Measurements from ENCODE around the gene LGI4. TPM values are rescaled to one million over a fixed set of nuclear protein-coding genes. Genes with fewer than 3 reads are reported as not detected.

Gene LGI4
- total RNA-seq, 1 donor from 2014 or later = 0.10 TPM

DNA sequence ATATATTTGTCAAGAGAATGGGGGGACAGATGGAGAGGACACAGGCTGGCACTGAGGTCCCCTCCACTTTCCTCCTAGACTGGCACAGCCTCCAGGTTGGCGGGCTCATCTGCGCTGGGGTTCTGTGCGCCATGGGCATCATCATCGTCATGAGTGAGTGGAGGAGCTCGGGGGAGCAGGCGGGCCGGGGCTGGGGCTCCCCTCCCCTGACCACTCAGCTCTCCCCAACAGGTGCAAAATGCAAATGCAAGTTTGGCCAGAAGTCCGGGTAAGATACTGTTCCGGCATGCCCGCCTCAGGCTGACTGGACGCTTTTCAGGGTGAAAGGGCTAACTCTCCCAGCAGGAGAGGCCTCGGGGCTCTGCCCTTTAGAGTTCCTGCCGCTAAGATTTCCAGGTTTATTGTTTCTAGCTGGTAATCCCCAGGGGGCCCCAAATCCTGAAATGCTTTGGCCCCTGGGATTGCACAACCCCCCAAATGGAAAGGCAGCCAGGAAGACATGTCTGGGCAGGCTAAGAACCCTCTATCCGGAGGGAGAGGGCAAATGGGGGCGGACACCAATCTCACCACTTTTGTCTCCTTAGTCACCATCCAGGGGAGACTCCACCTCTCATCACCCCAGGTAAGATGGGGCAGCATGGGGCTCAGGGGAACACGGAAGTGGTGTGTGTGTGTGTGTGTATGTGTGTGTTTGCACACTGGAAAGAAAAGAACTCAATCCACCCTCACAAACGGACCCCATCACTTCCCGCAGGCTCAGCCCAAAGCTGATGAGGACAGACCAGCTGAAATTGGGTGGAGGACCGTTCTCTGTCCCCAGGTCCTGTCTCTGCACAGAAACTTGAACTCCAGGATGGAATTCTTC is 11.9 kb downstream of the LGI4 start:
- no peak for DNase-seq (ENCODE audit: low spot score)
- peaks cover 9% of the 10 kb centered on the region for H3K4me1 Mint-ChIP-seq (ENCODE audit: unreplicated experiment)
- peaks cover 4% of the 10 kb centered on the region for H3K27me3 Mint-ChIP-seq (ENCODE audit: unreplicated experiment)
- no peak overlapping the region for H3K27ac Mint-ChIP-seq (ENCODE audit: unreplicated experiment)
- no peak overlapping the region for H3K4me3 Mint-ChIP-seq (ENCODE audit: unreplicated experiment)
- H3K9me3 Mint-ChIP-seq (ENCODE audit: unreplicated experiment) = no peaks in the 10 kb centered on the region
- no peaks in the 10 kb centered on the region for H3K36me3 Mint-ChIP-seq (ENCODE audit: low read depth, unreplicated experiment)
- TF ChIP-seq, protein P1, sequence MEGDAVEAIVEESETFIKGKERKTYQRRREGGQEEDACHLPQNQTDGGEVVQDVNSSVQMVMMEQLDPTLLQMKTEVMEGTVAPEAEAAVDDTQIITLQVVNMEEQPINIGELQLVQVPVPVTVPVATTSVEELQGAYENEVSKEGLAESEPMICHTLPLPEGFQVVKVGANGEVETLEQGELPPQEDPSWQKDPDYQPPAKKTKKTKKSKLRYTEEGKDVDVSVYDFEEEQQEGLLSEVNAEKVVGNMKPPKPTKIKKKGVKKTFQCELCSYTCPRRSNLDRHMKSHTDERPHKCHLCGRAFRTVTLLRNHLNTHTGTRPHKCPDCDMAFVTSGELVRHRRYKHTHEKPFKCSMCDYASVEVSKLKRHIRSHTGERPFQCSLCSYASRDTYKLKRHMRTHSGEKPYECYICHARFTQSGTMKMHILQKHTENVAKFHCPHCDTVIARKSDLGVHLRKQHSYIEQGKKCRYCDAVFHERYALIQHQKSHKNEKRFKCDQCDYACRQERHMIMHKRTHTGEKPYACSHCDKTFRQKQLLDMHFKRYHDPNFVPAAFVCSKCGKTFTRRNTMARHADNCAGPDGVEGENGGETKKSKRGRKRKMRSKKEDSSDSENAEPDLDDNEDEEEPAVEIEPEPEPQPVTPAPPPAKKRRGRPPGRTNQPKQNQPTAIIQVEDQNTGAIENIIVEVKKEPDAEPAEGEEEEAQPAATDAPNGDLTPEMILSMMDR (IDR thresholded peaks at IDR 0.05; ENCODE audit: unreplicated experiment) = no peak

- Mint-ChIP-seq H3K4me1 (ENCODE audit: unreplicated experiment) (peaks cover 9% of the 10 kb centered on the region), H3K27ac (ENCODE audit: unreplicated experiment) (no peak overlapping the region), H3K4me3 (ENCODE audit: unreplicated experiment) (no peak overlapping the region), H3K9me3 (ENCODE audit: unreplicated experiment) (no peaks in the 10 kb centered on the region), H3K27me3 (ENCODE audit: unreplicated experiment) (peaks cover 5% of the 10 kb centered on the region), H3K36me3 (ENCODE audit: low read depth, unreplicated experiment) (no peaks in the 10 kb centered on the region)
- TF ChIP-seq, protein P1 (IDR thresholded peaks at IDR 0.05; ENCODE audit: unreplicated experiment) = no peak
- no peak for DNase-seq (ENCODE audit: low spot score)
Measured at GRCh38 chr19:35120898-35121297, 14.0 kb downstream of the LGI4 start.

DNA sequence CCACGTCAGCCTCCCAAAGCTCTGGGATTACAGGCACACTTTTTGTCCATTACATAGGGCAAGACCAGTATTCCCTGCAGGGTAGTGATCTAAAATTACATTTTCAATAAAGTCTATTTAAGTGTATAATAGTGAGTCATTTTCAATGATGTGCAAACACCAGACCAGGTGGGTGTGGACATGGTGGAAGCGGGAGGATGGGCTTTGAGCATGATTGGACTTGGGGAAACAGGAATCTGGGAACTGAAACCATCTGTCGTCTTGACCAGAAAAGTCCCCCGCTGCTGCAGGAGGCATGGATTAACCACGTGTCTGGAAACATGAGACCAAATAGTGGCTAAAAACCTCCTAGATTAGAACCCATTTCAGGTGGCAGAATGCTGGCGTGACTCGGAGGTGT is 14.4 kb downstream of the LGI4 start:
- H3K27me3 Mint-ChIP-seq (ENCODE audit: unreplicated experiment) = peaks cover 8% of the 10 kb centered on the region
- H3K4me1 Mint-ChIP-seq (ENCODE audit: unreplicated experiment) = peaks cover 9% of the 10 kb centered on the region
- H3K4me3 Mint-ChIP-seq (ENCODE audit: unreplicated experiment) = no peak overlapping the region
- DNase-seq (ENCODE audit: low spot score) = no peak
- TF ChIP-seq, protein P1 (IDR thresholded peaks at IDR 0.05; ENCODE audit: unreplicated experiment) = no peak
- H3K27ac Mint-ChIP-seq (ENCODE audit: unreplicated experiment) = no peak overlapping the region
- no peaks in the 10 kb centered on the region for H3K9me3 Mint-ChIP-seq (ENCODE audit: unreplicated experiment)
- no peaks in the 10 kb centered on the region for H3K36me3 Mint-ChIP-seq (ENCODE audit: low read depth, unreplicated experiment)

DNA sequence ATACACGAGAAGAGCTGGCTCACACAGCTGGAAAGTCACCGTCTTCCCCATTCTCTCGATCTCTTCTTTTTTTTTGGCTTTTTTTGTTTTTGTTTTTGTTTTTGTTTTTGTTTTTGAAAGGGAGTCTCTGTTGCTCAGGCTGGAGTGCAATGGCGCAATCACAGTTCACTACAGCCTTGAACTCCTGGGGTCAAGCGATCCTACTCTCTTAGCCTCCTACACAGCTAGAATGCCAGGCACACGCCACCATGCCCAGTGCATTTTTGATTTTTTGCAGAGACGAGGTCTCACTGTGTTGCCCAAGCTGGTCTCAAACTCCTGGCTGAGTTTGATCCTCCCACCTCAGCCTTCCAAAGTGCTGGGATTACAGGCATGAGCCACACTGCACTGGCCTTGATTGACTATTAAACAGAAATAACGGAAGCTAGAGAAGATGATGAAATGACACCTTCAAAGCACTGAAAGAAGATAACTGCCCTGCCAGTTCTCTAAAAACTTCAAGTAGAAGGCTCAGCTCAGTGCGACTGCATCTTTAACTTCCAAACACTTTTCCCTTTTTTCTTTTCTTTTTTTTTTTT is 15.2 kb downstream of the LGI4 start:
- Mint-ChIP-seq H3K9me3 (ENCODE audit: unreplicated experiment) (no peaks in the 10 kb centered on the region), H3K4me1 (ENCODE audit: unreplicated experiment) (peaks cover 9% of the 10 kb centered on the region), H3K27me3 (ENCODE audit: unreplicated experiment) (peaks cover 8% of the 10 kb centered on the region), H3K4me3 (ENCODE audit: unreplicated experiment) (no peak overlapping the region), H3K27ac (ENCODE audit: unreplicated experiment) (no peak overlapping the region), H3K36me3 (ENCODE audit: low read depth, unreplicated experiment) (no peaks in the 10 kb centered on the region)
- no peak for DNase-seq (ENCODE audit: low spot score)
- TF ChIP-seq, protein P1 (IDR thresholded peaks at IDR 0.05; ENCODE audit: unreplicated experiment) = no peak

- H3K4me3 Mint-ChIP-seq (ENCODE audit: unreplicated experiment) = no peak overlapping the region
- H3K27ac Mint-ChIP-seq (ENCODE audit: unreplicated experiment) = no peak overlapping the region
- no peaks in the 10 kb centered on the region for H3K9me3 Mint-ChIP-seq (ENCODE audit: unreplicated experiment)
- no peak for DNase-seq (ENCODE audit: low spot score)
- TF ChIP-seq, protein P1 (IDR thresholded peaks at IDR 0.05; ENCODE audit: unreplicated experiment) = no peak
- H3K27me3 Mint-ChIP-seq (ENCODE audit: unreplicated experiment) = peaks cover 8% of the 10 kb centered on the region
- H3K4me1 Mint-ChIP-seq (ENCODE audit: unreplicated experiment) = peaks cover 7% of the 10 kb centered on the region
- H3K36me3 Mint-ChIP-seq (ENCODE audit: low read depth, unreplicated experiment) = no peaks in the 10 kb centered on the region
Measured at GRCh38 chr19:35119091-35119490, 15.8 kb downstream of the LGI4 start.
